ENCODE results near the gene CSNK2B.
A peak's percentile ranks its signal among the peaks of the same experiment; 100 is the strongest.
"Not testable (repeated sequence)": the region's sequence is repeated elsewhere in the genome, so short reads cannot be mapped to it uniquely, and the experiment has no call there.

CSNK2B gene

GRCh38 chr6:31691078-31691463 lies 25.2 kb downstream of the CSNK2B start:
- DNase-seq, result no peak

- no peak for DNase-seq
These were observed 25.8 kb downstream of the CSNK2B start for GRCh38 chr6:31691564-31692108.

DNA sequence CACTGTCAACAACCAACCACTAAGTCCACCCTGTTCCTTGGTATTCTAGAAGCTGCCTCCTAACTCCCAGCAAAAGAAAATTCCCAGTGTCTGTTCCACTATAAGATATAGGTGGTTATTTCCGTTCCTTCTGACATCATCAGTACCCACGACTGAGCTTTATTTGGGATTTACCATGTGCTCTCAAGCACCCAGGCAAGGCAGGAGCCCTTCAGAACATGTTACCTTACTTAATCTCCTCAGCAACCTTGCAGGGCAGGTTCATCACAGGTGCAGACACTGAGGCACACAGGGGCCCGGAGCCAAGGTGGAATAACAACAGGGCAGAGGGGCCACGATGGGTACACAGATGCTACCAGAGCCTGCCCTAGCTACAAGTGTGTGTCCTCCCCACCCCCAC lies 26.5 kb downstream of the CSNK2B start:
- no peak for DNase-seq

GRCh38 chr6:31692886-31693285 lies 27.0 kb downstream of the CSNK2B start:
- no peak for DNase-seq

GRCh38 chr6:31693535-31693934 lies 27.7 kb downstream of the CSNK2B start:
- no peak for DNase-seq

GRCh38 chr6:31697555-31697954 lies 31.7 kb downstream of the CSNK2B start:
- DNase-seq, result no peak

GRCh38 chr6:31700740-31701401 lies 35.0 kb downstream of the CSNK2B start:
- no peak for DNase-seq

DNA sequence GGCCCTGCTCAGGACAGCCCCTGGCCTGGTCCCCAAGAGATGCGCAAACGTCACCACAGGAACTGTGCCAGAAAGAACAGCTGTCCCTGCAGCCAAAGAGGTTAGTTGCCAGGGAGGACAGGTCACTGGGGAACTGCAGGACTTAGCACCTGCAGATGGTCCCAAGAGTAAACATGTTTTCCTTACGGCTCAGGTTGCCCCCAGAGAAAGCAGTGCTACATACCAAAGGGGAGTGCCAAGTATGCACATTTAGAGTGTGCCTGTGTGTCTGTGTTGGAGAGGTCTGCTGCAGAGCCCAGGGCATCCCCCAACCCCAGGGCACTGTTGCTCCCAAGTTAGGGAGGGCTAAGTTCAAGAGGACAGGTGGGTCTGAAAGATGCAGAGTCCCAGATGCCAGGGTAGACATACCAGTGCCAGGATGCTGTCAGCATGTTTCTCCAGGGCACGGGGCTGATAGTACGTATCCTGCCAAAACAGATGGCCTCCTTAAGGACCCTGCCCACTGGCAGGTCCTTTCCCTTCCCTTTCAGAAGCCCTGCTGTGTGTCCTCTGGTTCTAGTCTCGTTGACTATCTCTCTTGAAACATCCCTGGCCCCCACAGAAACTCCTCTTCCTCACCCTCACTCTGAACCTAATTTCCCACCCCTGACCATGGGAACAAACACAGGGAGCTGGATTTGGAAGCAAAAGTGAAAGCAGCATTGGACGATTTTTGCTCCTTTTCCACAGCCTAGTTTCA lies 36.0 kb downstream of the CSNK2B start:
- DNase-seq, result no peak

GRCh38 chr6:31702405-31702818 lies 36.5 kb downstream of the CSNK2B start:
- DNase-seq, result no peak

GRCh38 chr6:31702819-31703716 lies 37.2 kb downstream of the CSNK2B start, which contains the start of gene ABHD16A:
Gene ABHD16A, minus strand, starts transcription at chr6:31703324. Its CDS starts 43 bp downstream, at chr6:31703281.
- peak; percentile 88 to 96 (median 94) for DNase-seq

DNA sequence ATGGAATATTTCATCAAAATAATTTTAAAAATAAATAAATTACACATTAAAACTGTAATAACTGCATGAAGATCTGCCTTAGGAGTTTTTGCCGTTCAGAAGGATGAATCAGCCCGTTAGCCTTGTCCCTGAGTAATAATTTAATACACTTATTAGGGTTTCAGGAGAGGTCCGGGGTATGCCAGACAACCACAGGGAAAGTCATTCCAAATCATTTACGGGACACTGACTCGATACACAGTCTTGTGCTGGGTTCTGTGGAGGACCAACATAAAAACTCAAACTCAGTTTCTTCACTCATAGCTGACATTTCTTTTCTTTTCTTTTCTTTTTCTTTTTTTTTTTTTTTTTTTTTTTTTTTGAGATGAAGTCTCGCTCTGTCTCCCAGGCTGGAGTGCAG lies 40.1 kb downstream of the CSNK2B start:
- no peak for DNase-seq

GRCh38 chr6:31706599-31706998 lies 40.7 kb downstream of the CSNK2B start, which contains the start of gene LY6G6F:
Gene LY6G6F, plus strand, starts transcription at chr6:31706866. Its CDS starts 41 bp downstream, at chr6:31706907.
- no peak for DNase-seq

DNA sequence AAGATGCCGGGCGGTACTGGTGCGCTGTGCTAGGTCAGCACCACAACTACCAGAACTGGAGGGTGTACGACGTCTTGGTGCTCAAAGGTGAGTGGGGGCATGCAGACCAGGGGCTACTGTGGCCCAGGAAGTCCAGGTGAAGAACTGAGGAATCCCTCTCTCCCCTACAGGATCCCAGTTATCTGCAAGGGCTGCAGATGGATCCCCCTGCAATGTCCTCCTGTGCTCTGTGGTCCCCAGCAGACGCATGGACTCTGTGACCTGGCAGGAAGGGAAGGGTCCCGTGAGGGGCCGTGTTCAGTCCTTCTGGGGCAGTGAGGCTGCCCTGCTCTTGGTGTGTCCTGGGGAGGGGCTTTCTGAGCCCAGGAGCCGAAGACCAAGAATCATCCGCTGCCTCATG lies 41.8 kb downstream of the CSNK2B start:
- DNase-seq, result no peak

DNA sequence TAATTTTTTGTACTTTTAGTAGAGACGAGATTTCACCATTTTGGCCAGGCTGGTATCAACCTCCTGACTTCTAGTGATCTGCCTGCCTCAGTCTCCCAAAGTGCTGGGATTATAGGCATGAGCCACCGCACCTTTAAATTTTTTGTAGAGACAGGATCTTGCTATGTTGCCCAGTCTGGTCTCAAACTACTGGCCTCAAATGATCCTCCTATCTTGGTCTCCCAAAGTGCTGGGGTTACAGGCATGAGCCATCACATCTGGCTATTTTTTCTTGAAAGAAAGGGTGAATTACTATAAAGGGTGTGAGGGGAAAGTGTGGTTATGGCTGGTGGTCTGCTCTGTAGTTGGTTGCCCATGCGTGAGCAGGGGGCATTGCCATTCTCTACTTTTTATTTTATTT lies 42.3 kb downstream of the CSNK2B start:
- no peak for DNase-seq

GRCh38 chr6:31709157-31709556 lies 43.3 kb downstream of the CSNK2B start:
- DNase-seq, result not testable (repeated sequence)

DNA sequence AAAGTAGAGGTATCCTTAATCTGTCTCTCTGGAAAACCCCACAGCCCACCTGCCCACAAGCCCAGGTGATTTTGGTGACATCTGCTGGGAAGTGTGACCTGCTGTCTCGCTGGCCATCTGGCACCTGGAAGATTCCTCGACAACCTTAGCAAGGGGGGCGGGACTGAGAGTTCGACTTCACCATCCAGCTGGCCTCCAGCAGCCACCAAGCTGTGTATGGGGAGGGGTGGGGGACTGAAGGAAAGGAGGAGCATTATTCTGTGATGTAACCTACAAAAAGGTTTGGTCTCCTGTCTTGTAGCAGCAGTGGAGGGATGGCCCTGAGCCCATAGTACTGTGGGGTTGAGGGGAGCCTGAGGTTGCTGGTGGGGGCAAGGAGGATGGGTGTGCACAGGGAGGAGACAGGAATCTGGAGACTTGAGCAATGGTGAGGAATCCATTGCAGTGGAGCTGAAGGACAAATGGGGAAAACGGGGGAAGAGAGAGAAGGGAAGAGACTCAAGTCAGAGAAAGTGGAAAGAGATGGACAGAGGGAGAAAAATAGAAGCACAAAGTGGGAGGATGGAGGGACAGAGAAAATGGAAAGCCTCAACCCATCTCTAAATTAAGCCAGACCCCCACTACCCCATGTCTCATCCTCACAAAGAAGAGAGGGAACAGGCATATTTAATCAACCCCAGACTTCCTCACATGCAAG lies 44.8 kb downstream of the CSNK2B start:
- DNase-seq, result no peak

DNA sequence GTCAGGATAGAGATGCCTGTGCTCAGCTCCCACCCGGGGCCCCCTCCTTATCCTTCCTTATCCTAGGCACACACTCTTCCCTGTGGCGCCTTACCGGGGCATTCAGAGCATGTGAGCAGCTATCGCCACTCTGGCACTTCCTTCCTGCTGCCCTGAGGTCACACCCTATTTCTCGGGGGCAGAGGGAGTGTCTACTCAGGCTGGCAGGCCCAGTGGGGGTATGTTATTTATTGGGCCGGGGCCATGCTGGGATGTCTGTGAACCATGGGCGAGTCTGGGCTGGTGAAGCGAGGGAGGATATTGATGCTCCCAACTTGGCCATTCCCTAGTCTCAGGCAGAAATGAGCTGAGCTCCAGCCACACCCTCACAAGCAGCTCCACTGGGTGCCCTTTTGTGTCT lies 45.4 kb downstream of the CSNK2B start:
- no peak for DNase-seq

GRCh38 chr6:31712296-31712695 lies 46.4 kb downstream of the CSNK2B start:
- DNase-seq, result peak in 2 of 6 experiments; percentile 12 to 17

- DNase-seq, result no peak
These were observed 47.6 kb downstream of the CSNK2B start for GRCh38 chr6:31713465-31713864.

DNA sequence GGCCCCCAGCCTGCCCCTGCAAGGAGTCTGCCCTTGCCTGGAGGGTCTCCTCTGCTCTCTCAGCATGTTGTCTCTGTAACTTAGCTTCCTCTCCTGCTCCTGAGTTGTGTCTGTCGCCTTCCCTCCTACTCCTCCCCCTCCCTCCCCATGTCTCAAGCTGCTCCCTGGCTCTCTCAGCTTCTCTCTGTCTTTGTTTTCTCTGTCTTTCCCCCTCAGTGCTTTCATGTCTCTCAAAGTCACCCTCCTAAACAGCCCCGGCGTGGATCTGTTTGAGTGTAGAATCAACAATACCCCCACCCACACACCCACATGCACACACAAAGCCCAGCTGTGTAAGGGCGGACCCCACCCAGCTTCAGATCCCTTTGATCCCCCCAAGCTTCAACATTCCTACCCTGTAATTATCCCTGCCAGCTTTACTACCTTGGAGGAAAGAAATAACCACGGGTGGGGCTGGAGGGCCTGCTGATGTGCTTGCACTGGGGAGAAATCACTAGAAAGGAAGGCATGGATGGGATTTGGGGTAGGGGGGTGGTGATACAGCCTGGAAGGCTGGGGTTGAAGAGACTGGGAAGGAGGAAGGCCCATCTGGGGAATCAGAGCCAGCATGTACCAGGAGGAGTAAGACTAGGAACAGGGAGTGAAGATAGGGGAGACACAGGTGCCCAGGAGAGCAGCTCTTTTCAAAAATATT lies 48.3 kb downstream of the CSNK2B start:
- DNase-seq, result no peak
